CD4-positive, alpha-beta memory T cell (primary cell): ENCODE results near the gene TUBA1B. TPM values are rescaled to one million over a fixed set of nuclear protein-coding genes. Genes with fewer than 3 reads are reported as not detected.
"Not testable (repeated sequence)": the region's sequence is repeated elsewhere in the genome, so short reads cannot be mapped to it uniquely, and the experiment has no call there.

Source experiments
- CTCF ChIA-PET: fragments of 350-600 bp; sonication (Branson Sonifier 250); formaldehyde crosslinking; loops from one replicate; lab custom pipeline; 2021; ENCODE audit warnings: inconsistent platforms; ENCODE audit not compliant: partially characterized antibody; lab: Charles Lee
- POLR2A ChIA-PET: fragments of 350-600 bp; sonication (Branson Sonifier 250); formaldehyde crosslinking; loops from one replicate; lab custom pipeline; 2021; ENCODE audit not compliant: partially characterized antibody; lab: Charles Lee
- DNase-seq, 5 donors: peaks; one replicate each; pipeline versions ENCODE4 v3.0.0 to v3.0.0-alpha.2; 2020 to 2022; ENCODE audit warnings: mixed read lengths in 1 of 5
- H3K27ac ChIP-seq: one replicate; pipeline ENCODE4 v1.7.0; 2013; ENCODE audit warnings: low read depth, low read length
- H3K27me3 ChIP-seq: 2 replicates; pipeline ENCODE4 v1.7.0; 2013; ENCODE audit warnings: mild to moderate bottlenecking, low read length, moderate library complexity; ENCODE audit not compliant: insufficient read depth
- H3K36me3 ChIP-seq: 2 replicates; pipeline ENCODE4 v1.7.0; 2013; ENCODE audit warnings: mild to moderate bottlenecking, low read length, moderate library complexity; ENCODE audit not compliant: insufficient read depth
- H3K4me1 ChIP-seq: 2 replicates; pipeline ENCODE4 v1.7.0; 2013; ENCODE audit warnings: mild to moderate bottlenecking, low read length, moderate library complexity; ENCODE audit not compliant: insufficient read depth
- H3K4me3 ChIP-seq, 2 donors: one replicate each; pipeline ENCODE4 v1.7.0; 2013; ENCODE audit warnings: low read length in 2 of 2, mild to moderate bottlenecking in 1 of 2
- H3K9me3 ChIP-seq, 2 donors: one replicate each; pipeline ENCODE4 v1.7.0; 2013; ENCODE audit warnings: low read length in 2 of 2, control low read depth in 1 of 2; ENCODE audit not compliant: control insufficient read depth in 1 of 2
- H3K27ac Mint-ChIP-seq, 7 donors: one replicate each; pipeline ENCODE4 v1.8.0; 2020 to 2021; ENCODE audit warnings: mixed read lengths in 7 of 7, mild to moderate bottlenecking in 6 of 7, inconsistent platforms in 3 of 7, moderate library complexity in 3 of 7
- H3K27me3 Mint-ChIP-seq, 2 donors: one replicate each; pipeline ENCODE4 v1.8.0; 2020 to 2021; ENCODE audit warnings: mixed read lengths in 2 of 2
- H3K36me3 Mint-ChIP-seq, 2 donors: one replicate each; pipeline ENCODE4 v1.8.0; 2020 to 2021; ENCODE audit warnings: mixed read lengths in 2 of 2, inconsistent platforms in 1 of 2, mild to moderate bottlenecking in 1 of 2
- H3K4me1 Mint-ChIP-seq, 4 donors: one replicate each; pipeline ENCODE4 v1.8.0; 2020 to 2021; ENCODE audit warnings: mixed read lengths in 4 of 4, mild to moderate bottlenecking in 1 of 4
- H3K4me3 Mint-ChIP-seq, 8 donors: one replicate each; pipeline ENCODE4 v1.8.0; 2020 to 2021; ENCODE audit warnings: mixed read lengths in 8 of 8, mild to moderate bottlenecking in 7 of 8, moderate library complexity in 6 of 8, inconsistent platforms in 3 of 8
- H3K9me3 Mint-ChIP-seq, 8 donors: one replicate each; pipeline ENCODE4 v1.8.0; 2020 to 2021; ENCODE audit warnings: mixed read lengths in 8 of 8, mild to moderate bottlenecking in 5 of 8, inconsistent platforms in 3 of 8, moderate library complexity in 1 of 8
- intact Hi-C: fragments of 100-400 bp; cut with micrococcal nuclease; formaldehyde crosslinking; loops from one replicate; pipeline ENCODE4 v1.15.1; 2023
- polyA plus RNA-seq, 2 donors: library from polyadenylated mRNA; unstranded; fragments of 300-500 nt; fragmentation: Illumina TruSeq; gene quantifications; one replicate each; pipeline ENCODE4 v1.2.3, GENCODE V29; 2021
- total RNA-seq, 2 experiments: library from RNA; stranded (reverse); gene quantifications; one replicate each; pipeline ENCODE4 v1.2.3, GENCODE V29; 2021

TUBA1B gene
- total and polyA plus RNA-seq, 4 experiments from 2014 or later: 332 to 573 (median 386) TPM

DNA sequence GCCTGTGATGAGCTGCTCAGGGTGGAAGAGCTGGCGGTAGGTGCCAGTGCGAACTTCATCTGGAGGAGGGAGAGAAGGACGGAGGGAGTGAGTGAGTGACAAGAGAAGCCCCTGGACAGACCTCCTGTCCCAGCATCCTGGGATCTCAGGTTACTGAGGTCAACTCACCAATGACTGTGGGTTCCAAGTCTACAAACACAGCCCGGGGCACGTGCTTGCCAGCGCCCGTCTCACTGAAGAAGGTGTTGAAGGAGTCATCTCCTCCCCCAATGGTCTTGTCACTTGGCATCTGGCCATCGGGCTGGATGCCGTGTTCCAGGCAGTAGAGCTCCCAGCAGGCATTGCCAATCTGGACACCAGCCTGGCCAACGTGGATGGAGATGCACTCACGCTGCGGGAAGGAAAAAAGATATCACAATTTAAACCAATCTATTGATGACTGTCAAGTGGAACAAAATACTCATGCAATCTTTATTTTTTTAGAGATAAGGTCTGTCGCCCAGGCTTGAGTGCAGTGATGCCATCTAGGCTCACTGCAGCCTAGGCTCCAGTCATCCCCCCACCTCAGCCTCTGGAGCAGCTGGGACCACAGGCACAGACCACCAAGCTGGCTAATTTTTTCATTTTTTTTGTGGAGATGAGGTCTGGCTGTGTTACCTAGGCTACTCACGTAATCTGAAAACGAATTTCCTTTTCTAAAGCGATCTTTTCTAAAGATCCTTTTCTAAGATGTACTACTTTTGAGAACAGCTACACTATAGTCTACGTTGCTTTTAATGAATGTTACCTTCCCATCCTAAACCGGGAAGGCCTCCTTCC lies 1.7 kb downstream of the TUBA1B start:
- Mint-ChIP-seq H3K27ac (peak overlapping the region; percentile 98 to 99 (median 99)), H3K4me3 (peak overlapping the region; percentile 97 to 99 (median 98)), H3K4me1 (peaks cover 24 to 63% (median 36%) of the 10 kb centered on the region in 4 donors), H3K9me3 (peaks cover 0 to 4% (median 0%) of the 10 kb centered on the region in 8 donors), H3K27me3 (no peaks in the 10 kb centered on the region), H3K36me3 (peaks cover 31 to 42% of the 10 kb centered on the region in 2 donors)
- POLR2A ChIA-PET: interaction anchor here (1.1 to 7.3 kb wide), 23 partner anchors 9 to 278 kb away, joined by 3 to 394 read pairs (median 16); partner anchors contain the start of genes DDX23, DHH, KMT2D and LMBR1L
- Histone ChIP-seq H3K4me1 (peaks cover 42% of the 10 kb centered on the region), H3K36me3 (peaks cover 28% of the 10 kb centered on the region), H3K27ac (peak overlapping the region; percentile 94), H3K27me3 (no peaks in the 10 kb centered on the region), H3K4me3 (peak overlapping the region; percentile 94 to 97), H3K9me3 (no peaks in the 10 kb centered on the region)
- intact Hi-C loops: loop anchor here (1.0 to 10.0 kb wide), 7 partner anchors 19 to 135 kb away; partner anchors contain the start of genes KMT2D, LMBR1L, PRKAG1 and TUBA1C
- CTCF ChIA-PET: interaction anchor here (0.6 to 5.2 kb wide), 20 partner anchors 9 to 565 kb away, joined by 3 to 76 read pairs (median 5); partner anchors contain the start of genes DHH, LMBR1L and TUBA1A
- DNase-seq: peak in 1 of 5 donors; percentile 43

DNA sequence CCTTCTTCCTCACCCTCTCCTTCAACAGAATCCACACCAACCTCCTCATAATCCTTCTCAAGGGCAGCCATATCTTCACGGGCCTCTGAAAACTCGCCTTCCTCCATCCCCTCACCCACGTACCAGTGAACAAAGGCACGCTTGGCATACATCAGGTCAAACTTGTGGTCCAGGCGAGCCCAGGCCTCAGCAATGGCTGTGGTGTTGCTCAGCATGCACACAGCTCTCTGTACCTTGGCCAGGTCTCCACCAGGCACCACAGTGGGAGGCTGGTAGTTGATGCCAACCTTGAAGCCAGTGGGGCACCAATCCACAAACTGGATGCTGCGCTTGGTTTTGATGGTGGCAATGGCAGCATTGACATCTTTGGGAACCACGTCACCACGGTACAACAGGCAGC lies 3.2 kb downstream of the TUBA1B start:
- H3K27me3 ChIP-seq, DNase-seq, H3K9me3 Mint-ChIP-seq, H3K27me3 Mint-ChIP-seq, H3K4me3 ChIP-seq, intact Hi-C loops, H3K27ac ChIP-seq, H3K9me3 ChIP-seq: not testable (repeated sequence)
- ChIA-PET CTCF (interaction anchor here (0.6 to 2.1 kb wide), 7 partner anchors 10 to 84 kb away, joined by 3 to 10 read pairs (median 3); no protein-coding TSS in a partner anchor), POLR2A (interaction anchor here (0.8 to 7.3 kb wide), 6 partner anchors 13 to 61 kb away, joined by 3 to 394 read pairs (median 3); partner anchors contain the start of genes LMBR1L and TUBA1A)
- Histone ChIP-seq H3K4me1 (peaks cover 40% of the 10 kb centered on the region), H3K36me3 (peaks cover 28% of the 10 kb centered on the region)
- H3K4me1 Mint-ChIP-seq: peaks cover 24 to 59% (median 35%) of the 10 kb centered on the region in 4 donors
- peak overlapping the region in 4 of 8 donors; percentile 24 to 61 (median 51) for H3K4me3 Mint-ChIP-seq
- peaks cover 31 to 42% of the 10 kb centered on the region in 2 donors for H3K36me3 Mint-ChIP-seq
- peak overlapping the region in 6 of 7 donors; percentile 35 to 91 (median 83) for H3K27ac Mint-ChIP-seq

DNA sequence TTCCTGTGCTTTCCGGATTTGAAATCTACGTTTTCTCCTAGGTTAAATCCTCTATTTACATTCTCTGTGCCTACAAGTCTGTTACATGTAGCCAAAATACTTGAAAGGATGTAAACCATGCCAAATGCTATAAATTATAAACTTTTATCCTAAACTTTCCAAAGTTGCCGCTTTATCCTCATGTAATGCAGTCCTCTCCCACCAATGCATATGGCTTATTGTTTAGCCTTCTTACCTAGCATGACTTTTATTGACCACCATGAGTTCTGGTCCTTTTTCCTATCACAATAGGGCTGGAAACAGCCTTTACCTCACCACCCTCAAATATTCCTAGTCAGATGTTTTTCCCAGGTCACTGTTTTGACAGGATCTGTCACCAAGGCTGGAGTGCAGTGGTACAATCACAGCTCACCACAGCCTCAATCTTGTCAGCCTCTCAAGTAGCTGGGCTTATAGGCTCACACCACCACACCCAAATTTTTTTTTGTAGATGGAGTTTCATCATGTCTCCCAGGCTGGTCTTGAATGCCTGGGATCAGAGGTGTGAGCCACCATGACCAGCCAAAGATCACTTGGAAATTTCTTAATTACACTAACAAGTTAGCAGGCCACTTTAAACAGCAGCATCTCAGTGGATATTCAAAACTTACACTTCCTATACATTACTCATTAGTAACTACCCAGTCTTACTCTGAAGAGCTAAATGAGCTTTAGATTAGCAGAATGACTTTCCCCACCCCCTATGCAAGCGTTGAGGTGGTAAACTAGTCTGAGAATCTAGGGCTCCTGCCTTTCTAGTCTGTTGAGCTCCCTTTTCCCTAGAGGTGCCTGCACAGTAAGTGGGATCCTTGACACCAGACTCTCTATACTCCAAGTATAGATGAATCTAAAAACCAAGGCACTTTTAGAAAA lies 4.1 kb downstream of the TUBA1B start:
- Histone ChIP-seq H3K36me3 (peaks cover 28% of the 10 kb centered on the region), H3K4me3 (no peak overlapping the region), H3K27me3 (no peaks in the 10 kb centered on the region), H3K27ac (peak overlapping the region; percentile 5), H3K9me3 (no peaks in the 10 kb centered on the region), H3K4me1 (peaks cover 32% of the 10 kb centered on the region)
- Mint-ChIP-seq H3K27me3 (no peaks in the 10 kb centered on the region), H3K4me3 (peak overlapping the region in 4 of 8 donors; percentile 24 to 61 (median 51)), H3K9me3 (peaks cover 0 to 6% (median 0%) of the 10 kb centered on the region in 8 donors), H3K4me1 (peaks cover 21 to 52% (median 31%) of the 10 kb centered on the region in 4 donors), H3K27ac (peak overlapping the region; percentile 60 to 92 (median 81)), H3K36me3 (peaks cover 31 to 42% of the 10 kb centered on the region in 2 donors)
- ChIA-PET POLR2A (interaction anchor here (0.8 to 7.3 kb wide), 6 partner anchors 13 to 62 kb away, joined by 3 to 394 read pairs (median 3); partner anchors contain the start of genes LMBR1L and TUBA1A), CTCF (interaction anchor here (0.6 to 2.1 kb wide), 7 partner anchors 9 to 83 kb away, joined by 3 to 10 read pairs (median 3); no protein-coding TSS in a partner anchor)
- DNase-seq: no peak
- intact Hi-C loops: no loop called here

DNA sequence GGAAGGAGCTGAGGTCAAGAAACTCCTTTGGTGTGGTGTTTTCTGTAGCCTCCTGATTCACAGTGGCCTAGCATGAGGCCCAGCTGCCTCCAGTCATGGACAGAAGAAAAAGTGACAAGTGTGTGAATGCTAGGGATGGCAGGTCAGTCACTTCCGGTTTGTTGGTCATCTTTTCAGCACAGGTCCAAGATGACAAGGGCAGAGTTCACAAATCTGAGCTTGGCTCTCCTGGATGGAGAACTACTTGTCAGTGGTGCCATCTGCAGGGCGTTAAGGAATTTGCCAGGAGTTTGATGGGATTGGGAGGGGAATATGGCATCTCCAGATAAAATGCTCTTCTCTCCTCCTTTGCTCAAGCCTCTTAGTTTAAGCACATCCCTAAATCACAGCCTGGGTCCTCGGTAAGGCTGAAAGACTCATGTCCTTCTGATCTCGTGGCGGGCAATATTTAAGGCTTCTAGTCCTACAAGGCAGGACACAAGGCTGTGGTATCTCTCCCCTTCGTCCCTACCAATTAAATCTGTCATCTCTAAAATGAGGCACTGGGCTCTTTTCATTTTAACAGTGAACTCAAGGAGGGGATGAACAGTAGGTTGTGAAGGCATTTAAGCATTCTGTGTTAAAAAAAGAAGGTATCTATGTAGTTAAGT lies 10.0 kb downstream of the TUBA1B start:
- H3K9me3 Mint-ChIP-seq: peaks cover 0 to 2% (median 0%) of the 10 kb centered on the region in 8 donors
- no peak overlapping the region for H3K4me3 ChIP-seq
- no peak overlapping the region for H3K27ac ChIP-seq
- intact Hi-C loops: no loop called here
- no peaks in the 10 kb centered on the region for H3K27me3 Mint-ChIP-seq
- H3K9me3 ChIP-seq: no peaks in the 10 kb centered on the region
- H3K36me3 Mint-ChIP-seq: no peaks in the 10 kb centered on the region
- no peak overlapping the region for H3K27ac Mint-ChIP-seq
- H3K27me3 ChIP-seq: no peaks in the 10 kb centered on the region
- ChIA-PET CTCF (interaction anchor here (0.8 to 2.0 kb wide), 4 partner anchors 9 to 56 kb away, joined by 4 to 8 read pairs (median 6); partner anchors contain the start of gene LMBR1L), POLR2A (interaction anchor here (0.9 to 2.6 kb wide), 2 partner anchors 9 to 12 kb away, joined by 4 to 15 read pairs; partner anchors contain the start of gene TUBA1B)
- no peaks in the 10 kb centered on the region for H3K36me3 ChIP-seq
- H3K4me3 Mint-ChIP-seq: no peak overlapping the region
- no peak for DNase-seq
- H3K4me1 Mint-ChIP-seq: peaks cover 0 to 1% (median 0%) of the 10 kb centered on the region in 4 donors
- H3K4me1 ChIP-seq: no peaks in the 10 kb centered on the region

DNA sequence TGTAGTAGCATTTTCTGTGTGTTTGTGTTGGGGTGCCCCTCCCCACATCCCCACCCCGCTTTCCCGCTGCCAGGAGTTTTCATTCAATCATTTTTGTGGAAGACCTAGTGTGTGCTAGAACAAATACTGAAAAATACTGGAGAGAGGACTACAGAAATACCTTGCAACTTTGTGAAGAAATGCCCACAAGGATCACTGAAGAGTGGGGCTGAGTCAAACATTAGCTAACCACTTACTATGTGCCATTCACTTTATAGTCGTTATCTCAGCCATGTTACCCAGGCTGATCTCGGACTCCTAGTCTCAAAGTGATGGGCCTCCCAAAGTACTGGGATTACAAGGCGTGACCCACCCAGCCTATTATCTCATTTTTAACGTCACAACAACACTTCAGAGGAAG lies 20.0 kb downstream of the TUBA1B start:
- Histone ChIP-seq H3K4me3 (peak overlapping the region; percentile 14 to 92), H3K27me3 (no peaks in the 10 kb centered on the region), H3K4me1 (peaks cover 22% of the 10 kb centered on the region), H3K9me3 (no peaks in the 10 kb centered on the region), H3K36me3 (peaks cover 6% of the 10 kb centered on the region), H3K27ac (peak overlapping the region; percentile 88)
- CTCF ChIA-PET: interaction anchor here (0.9 to 9.2 kb wide), 10 partner anchors 9 to 78 kb away, joined by 3 to 85 read pairs (median 6); partner anchors contain the start of genes DHH, TUBA1A and TUBA1B
- POLR2A ChIA-PET: interaction anchor here (0.7 to 8.3 kb wide), 14 partner anchors 11 to 259 kb away, joined by 3 to 189 read pairs (median 14); partner anchors contain the start of genes DDX23, DHH, KMT2D and RHEBL1
- peaks cover 23 to 44% (median 35%) of the 10 kb centered on the region in 4 donors for H3K4me1 Mint-ChIP-seq
- H3K9me3 Mint-ChIP-seq: no peaks in the 10 kb centered on the region
- H3K27me3 Mint-ChIP-seq: no peaks in the 10 kb centered on the region
- H3K27ac Mint-ChIP-seq: peak overlapping the region; percentile 94 to 99 (median 98)
- no peak for DNase-seq
- peak overlapping the region; percentile 91 to 99 (median 98) for H3K4me3 Mint-ChIP-seq
- intact Hi-C loops: no loop called here
- H3K36me3 Mint-ChIP-seq: peaks cover 6 to 22% of the 10 kb centered on the region in 2 donors
